ENCODE results near the gene LRBA.

Gene LRBA

GRCh38 chr4:150482581-150482980, 532.5 kb downstream of the LRBA start:
- H3K27ac ChIP-seq (replicated peaks; ENCODE audit: low read length), result no peak overlapping the region

GRCh38 chr4:150479657-150480056, 535.4 kb downstream of the LRBA start:
- Histone ChIP-seq H3K9ac (ENCODE audit: low read depth, low read length, poor library complexity) (no peak overlapping the region), H2AK5ac (ENCODE audit: low read depth, low read length) (no peak overlapping the region), H3K18ac (ENCODE audit: low read length) (no peak overlapping the region), H3K9me3 (replicated peaks in 1 of 2; ENCODE audit: control insufficient read depth in 2 of 2, insufficient read depth in 1 of 2, low read depth in 1 of 2, low read length in 2 of 2) (no peaks in the 10 kb centered on the region), H4K8ac (ENCODE audit: low read depth, low read length) (no peak overlapping the region), H3K27me3 (ENCODE audit: control insufficient read depth in 3 of 3, insufficient read depth in 3 of 3, low read depth in 1 of 3, low read length in 3 of 3) (no peaks in the 10 kb centered on the region), H4K91ac (ENCODE audit: low read depth, low read length, poor library complexity) (no peak overlapping the region), H3K23ac (ENCODE audit: low read depth, low read length, poor library complexity) (no peak overlapping the region), H2BK5ac (ENCODE audit: low read length) (no peak overlapping the region), H2BK120ac (ENCODE audit: low read depth, low read length) (no peak overlapping the region), H3K4me1 (ENCODE audit: control insufficient read depth in 2 of 2, insufficient read depth in 1 of 2, low read depth in 1 of 2, low read length in 2 of 2) (no peaks in the 10 kb centered on the region), H3K27ac (replicated peaks; ENCODE audit: low read length) (no peak overlapping the region), H2BK12ac (ENCODE audit: low read length) (no peak overlapping the region), H2BK15ac (ENCODE audit: low read length) (no peak overlapping the region), H3K4me2 (ENCODE audit: insufficient read depth, low read length, poor library complexity, severe bottlenecking) (no peak overlapping the region), H3K14ac (ENCODE audit: low read length) (no peak overlapping the region), H3K79me1 (ENCODE audit: low read depth, low read length) (no peaks in the 10 kb centered on the region), H3K4ac (ENCODE audit: low read length) (no peak overlapping the region), H3K36me3 (replicated peaks in 1 of 2; ENCODE audit: control insufficient read depth in 2 of 2, insufficient read depth in 2 of 2, low read length in 2 of 2) (no peaks in the 10 kb centered on the region), H2AFZ (ENCODE audit: low read length) (no peak overlapping the region), H3K4me3 (ENCODE audit: low read length in 2 of 2) (no peak overlapping the region)
- DNase-seq (ENCODE audit: low spot score), result no peak
- WGBS, 2 donors (ENCODE audit: extremely low coverage in 2 of 2, insufficient read length in 2 of 2, insufficient replicate concordance in 1 of 2), result no CpG with 5 or more reads among the region's 3 CpGs

More at GRCh38 chr4:150482581-150482980, 532.5 kb downstream of the LRBA start:
- Histone ChIP-seq H3K23ac (ENCODE audit: low read depth, low read length, poor library complexity) (no peak overlapping the region), H4K8ac (ENCODE audit: low read depth, low read length) (no peak overlapping the region), H4K91ac (ENCODE audit: low read depth, low read length, poor library complexity) (no peak overlapping the region), H2BK15ac (ENCODE audit: low read length) (no peak overlapping the region), H3K79me1 (ENCODE audit: low read depth, low read length) (no peaks in the 10 kb centered on the region), H3K4ac (ENCODE audit: low read length) (no peak overlapping the region), H3K4me2 (ENCODE audit: insufficient read depth, low read length, poor library complexity, severe bottlenecking) (no peak overlapping the region), H2AFZ (ENCODE audit: low read length) (no peak overlapping the region), H2AK5ac (ENCODE audit: low read depth, low read length) (no peak overlapping the region), H3K9me3 (replicated peaks in 1 of 2; ENCODE audit: control insufficient read depth in 2 of 2, insufficient read depth in 1 of 2, low read depth in 1 of 2, low read length in 2 of 2) (no peaks in the 10 kb centered on the region), H2BK120ac (ENCODE audit: low read depth, low read length) (no peak overlapping the region), H2BK12ac (ENCODE audit: low read length) (no peak overlapping the region), H3K4me1 (ENCODE audit: control insufficient read depth in 2 of 2, insufficient read depth in 1 of 2, low read depth in 1 of 2, low read length in 2 of 2) (no peaks in the 10 kb centered on the region), H3K14ac (ENCODE audit: low read length) (no peak overlapping the region), H2BK5ac (ENCODE audit: low read length) (no peak overlapping the region), H3K27me3 (ENCODE audit: control insufficient read depth in 3 of 3, insufficient read depth in 3 of 3, low read depth in 1 of 3, low read length in 3 of 3) (no peaks in the 10 kb centered on the region), H3K9ac (ENCODE audit: low read depth, low read length, poor library complexity) (no peak overlapping the region), H3K18ac (ENCODE audit: low read length) (no peak overlapping the region), H3K36me3 (replicated peaks in 1 of 2; ENCODE audit: control insufficient read depth in 2 of 2, insufficient read depth in 2 of 2, low read length in 2 of 2) (no peaks in the 10 kb centered on the region), H3K4me3 (ENCODE audit: low read length in 2 of 2) (no peak overlapping the region)
- no CpG with 5 or more reads among the region's 4 CpGs for WGBS, 2 donors (ENCODE audit: extremely low coverage in 2 of 2, insufficient read length in 2 of 2, insufficient replicate concordance in 1 of 2)
- no peak for DNase-seq (ENCODE audit: low spot score)

- H3K36me3 ChIP-seq (replicated peaks in 1 of 2; ENCODE audit: control insufficient read depth in 2 of 2, insufficient read depth in 2 of 2, low read length in 2 of 2), result no peaks in the 10 kb centered on the region
- WGBS, 2 donors (ENCODE audit: extremely low coverage in 2 of 2, insufficient read length in 2 of 2, insufficient replicate concordance in 1 of 2), result no CpG with 5 or more reads among the region's 1 CpG
These were observed 537.2 kb downstream of the LRBA start for GRCh38 chr4:150477869-150478268.

GRCh38 chr4:150476776-150477175, 538.3 kb downstream of the LRBA start:
- H3K14ac ChIP-seq (ENCODE audit: low read length), result no peak overlapping the region
- H3K4me3 ChIP-seq (ENCODE audit: low read length in 2 of 2), result no peak overlapping the region
- H2BK12ac ChIP-seq (ENCODE audit: low read length), result no peak overlapping the region
- H3K27me3 ChIP-seq (ENCODE audit: control insufficient read depth in 3 of 3, insufficient read depth in 3 of 3, low read depth in 1 of 3, low read length in 3 of 3), result no peaks in the 10 kb centered on the region
- H2AK5ac ChIP-seq (ENCODE audit: low read depth, low read length), result no peak overlapping the region
- no peak overlapping the region for H3K27ac ChIP-seq (replicated peaks; ENCODE audit: low read length)
- H2BK120ac ChIP-seq (ENCODE audit: low read depth, low read length), result no peak overlapping the region
- no peaks in the 10 kb centered on the region for H3K9me3 ChIP-seq (replicated peaks in 1 of 2; ENCODE audit: control insufficient read depth in 2 of 2, insufficient read depth in 1 of 2, low read depth in 1 of 2, low read length in 2 of 2)
- H4K91ac ChIP-seq (ENCODE audit: low read depth, low read length, poor library complexity), result no peak overlapping the region
- no peaks in the 10 kb centered on the region for H3K79me1 ChIP-seq (ENCODE audit: low read depth, low read length)
- no peak overlapping the region for H2BK5ac ChIP-seq (ENCODE audit: low read length)
- DNase-seq (ENCODE audit: low spot score), result no peak
- no CpG with 5 or more reads among the region's 2 CpGs for WGBS, 2 donors (ENCODE audit: extremely low coverage in 2 of 2, insufficient read length in 2 of 2, insufficient replicate concordance in 1 of 2)
- no peaks in the 10 kb centered on the region for H3K4me1 ChIP-seq (ENCODE audit: control insufficient read depth in 2 of 2, insufficient read depth in 1 of 2, low read depth in 1 of 2, low read length in 2 of 2)
- H2BK15ac ChIP-seq (ENCODE audit: low read length), result no peak overlapping the region
- no peak overlapping the region for H3K4me2 ChIP-seq (ENCODE audit: insufficient read depth, low read length, poor library complexity, severe bottlenecking)
- no peak overlapping the region for H3K4ac ChIP-seq (ENCODE audit: low read length)
- H3K23ac ChIP-seq (ENCODE audit: low read depth, low read length, poor library complexity), result no peak overlapping the region
- H4K8ac ChIP-seq (ENCODE audit: low read depth, low read length), result no peak overlapping the region
- H2AFZ ChIP-seq (ENCODE audit: low read length), result no peak overlapping the region
- no peaks in the 10 kb centered on the region for H3K36me3 ChIP-seq (replicated peaks in 1 of 2; ENCODE audit: control insufficient read depth in 2 of 2, insufficient read depth in 2 of 2, low read length in 2 of 2)
- H3K18ac ChIP-seq (ENCODE audit: low read length), result no peak overlapping the region
- no peak overlapping the region for H3K9ac ChIP-seq (ENCODE audit: low read depth, low read length, poor library complexity)

More at GRCh38 chr4:150477869-150478268, 537.2 kb downstream of the LRBA start:
- no peak overlapping the region for H4K8ac ChIP-seq (ENCODE audit: low read depth, low read length)
- H3K14ac ChIP-seq (ENCODE audit: low read length), result no peak overlapping the region
- H2BK5ac ChIP-seq (ENCODE audit: low read length), result no peak overlapping the region
- H3K23ac ChIP-seq (ENCODE audit: low read depth, low read length, poor library complexity), result no peak overlapping the region
- no peak overlapping the region for H4K91ac ChIP-seq (ENCODE audit: low read depth, low read length, poor library complexity)
- no peaks in the 10 kb centered on the region for H3K79me1 ChIP-seq (ENCODE audit: low read depth, low read length)
- no peak for DNase-seq (ENCODE audit: low spot score)
- H3K27me3 ChIP-seq (ENCODE audit: control insufficient read depth in 3 of 3, insufficient read depth in 3 of 3, low read depth in 1 of 3, low read length in 3 of 3), result no peaks in the 10 kb centered on the region
- H2BK12ac ChIP-seq (ENCODE audit: low read length), result no peak overlapping the region
- H2BK120ac ChIP-seq (ENCODE audit: low read depth, low read length), result no peak overlapping the region
- no peaks in the 10 kb centered on the region for H3K9me3 ChIP-seq (replicated peaks in 1 of 2; ENCODE audit: control insufficient read depth in 2 of 2, insufficient read depth in 1 of 2, low read depth in 1 of 2, low read length in 2 of 2)
- no peak overlapping the region for H3K4ac ChIP-seq (ENCODE audit: low read length)
- no peak overlapping the region for H2BK15ac ChIP-seq (ENCODE audit: low read length)
- no peak overlapping the region for H3K9ac ChIP-seq (ENCODE audit: low read depth, low read length, poor library complexity)
- H3K27ac ChIP-seq (replicated peaks; ENCODE audit: low read length), result no peak overlapping the region
- H3K18ac ChIP-seq (ENCODE audit: low read length), result no peak overlapping the region
- no peaks in the 10 kb centered on the region for H3K4me1 ChIP-seq (ENCODE audit: control insufficient read depth in 2 of 2, insufficient read depth in 1 of 2, low read depth in 1 of 2, low read length in 2 of 2)
- no peak overlapping the region for H2AK5ac ChIP-seq (ENCODE audit: low read depth, low read length)
- H2AFZ ChIP-seq (ENCODE audit: low read length), result no peak overlapping the region
- no peak overlapping the region for H3K4me3 ChIP-seq (ENCODE audit: low read length in 2 of 2)
- no peak overlapping the region for H3K4me2 ChIP-seq (ENCODE audit: insufficient read depth, low read length, poor library complexity, severe bottlenecking)
